Activated CD4-positive, alpha-beta T cell treated with anti-CD3 and anti-CD28 coated beads for 1 hour (primary cell): ENCODE results near the gene LIMS1.
"Not testable (repeated sequence)": the region's sequence is repeated elsewhere in the genome, so short reads cannot be mapped to it uniquely, and the experiment has no call there.

Experiments used
- DNase-seq: peaks from one replicate; pipeline ENCODE4 v3.0.0-alpha.2; 2020

Gene LIMS1

DNA sequence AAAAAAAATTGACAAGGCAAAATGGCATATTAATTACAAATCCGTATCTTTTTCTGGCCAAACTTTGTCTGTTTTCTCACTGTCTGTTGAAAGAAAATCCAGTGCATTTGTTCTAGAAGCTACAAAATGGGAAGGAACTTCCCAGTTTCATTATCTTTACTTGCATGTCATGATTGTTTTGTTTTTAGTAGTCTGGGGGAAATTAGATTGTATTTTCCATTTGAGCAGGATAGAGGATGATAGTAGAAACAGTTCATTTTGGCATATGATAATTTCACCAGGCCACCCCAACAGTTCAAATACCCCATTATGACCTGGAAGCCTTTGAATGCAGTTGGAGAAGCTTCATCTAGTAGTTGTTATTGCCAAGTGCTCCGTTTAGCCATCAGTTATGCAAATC is 107.5 kb downstream of the LIMS1 start:
- no peak for DNase-seq

DNA sequence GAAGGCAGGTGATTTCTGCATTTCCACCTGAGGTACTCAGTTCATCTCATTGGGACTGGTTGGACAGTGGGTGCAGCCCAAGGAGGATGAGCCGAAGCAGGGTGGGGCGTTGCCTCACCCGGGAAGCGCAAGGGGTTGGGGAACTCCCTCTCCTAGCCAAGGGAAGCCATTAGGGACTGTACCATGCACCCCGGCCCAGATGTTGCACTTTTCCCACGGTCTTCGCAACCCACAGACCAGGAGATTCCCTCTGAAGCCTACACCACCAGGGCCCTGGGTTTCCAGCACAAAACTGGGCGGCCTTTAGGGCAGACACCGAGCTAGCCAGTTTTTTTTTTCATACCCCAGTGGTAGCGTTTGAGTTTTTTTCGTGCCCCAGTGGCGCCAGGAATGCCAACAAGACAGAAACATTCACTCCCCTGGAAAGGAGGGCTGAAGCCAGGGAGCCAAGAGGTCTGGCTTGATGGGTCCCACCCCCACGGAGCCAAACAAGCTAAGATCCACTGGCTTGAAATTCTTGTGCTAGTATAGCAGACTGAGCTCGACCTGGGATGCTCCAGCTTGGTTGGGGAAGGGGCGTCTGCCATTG is 109.1 kb downstream of the LIMS1 start:
- no peak for DNase-seq

DNA sequence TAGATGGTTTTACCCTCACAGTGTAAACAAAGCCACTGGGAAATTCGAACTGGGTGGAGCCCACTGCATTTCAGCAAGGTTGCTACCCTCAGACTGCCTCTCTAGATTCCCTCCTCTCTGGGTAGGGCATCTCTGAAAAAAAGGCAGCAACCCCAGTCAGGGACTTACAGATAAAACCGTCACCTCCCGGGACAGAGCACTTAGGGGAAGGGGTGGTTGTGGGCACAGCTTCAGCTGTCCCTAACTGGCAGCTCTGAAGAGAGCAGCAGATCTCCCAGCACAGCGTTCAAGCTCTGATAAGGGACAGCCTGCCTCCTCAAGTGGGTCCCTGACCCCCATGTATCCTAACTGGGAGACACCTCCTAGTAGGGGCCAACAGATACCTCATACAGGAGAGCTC is 109.6 kb downstream of the LIMS1 start:
- not testable (repeated sequence) for DNase-seq

DNA sequence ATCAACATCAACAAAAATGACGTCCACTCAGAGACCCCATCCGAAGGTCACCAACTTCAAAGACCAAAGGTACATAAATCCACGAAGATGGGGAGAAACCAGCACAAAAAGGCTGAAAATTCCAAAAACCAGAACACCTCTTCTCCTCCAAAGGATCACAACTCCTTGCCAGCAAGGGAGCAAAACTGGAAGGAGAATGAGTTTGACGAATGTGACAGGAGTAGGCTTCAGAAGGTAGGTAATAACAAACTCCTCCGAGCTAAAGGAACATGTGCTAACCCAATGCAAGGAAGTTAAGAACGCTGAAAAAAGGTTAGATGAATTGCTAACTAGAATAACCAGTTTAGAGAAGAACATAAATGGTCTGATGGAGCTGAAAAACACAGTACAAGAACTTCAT is 110.2 kb downstream of the LIMS1 start:
- not testable (repeated sequence) for DNase-seq

DNA sequence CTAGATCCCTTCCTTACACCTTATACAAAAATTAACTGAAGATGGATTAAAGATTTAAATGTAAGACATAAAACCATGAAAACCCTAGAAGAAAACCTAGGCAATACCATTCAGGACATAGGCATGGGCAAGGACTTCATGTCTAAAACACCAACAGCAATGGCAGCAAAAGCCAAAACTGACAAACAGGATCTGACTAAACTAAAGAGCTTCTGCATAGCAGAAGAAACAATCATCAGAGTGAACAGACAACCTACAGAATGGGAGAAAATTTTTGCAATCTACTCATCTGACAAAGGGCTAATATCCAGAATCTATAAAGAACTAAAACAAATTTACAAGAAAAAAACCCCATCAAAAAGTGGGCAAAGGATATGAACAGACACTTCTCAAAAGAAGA is 114.5 kb downstream of the LIMS1 start:
- DNase-seq: not testable (repeated sequence)

DNA sequence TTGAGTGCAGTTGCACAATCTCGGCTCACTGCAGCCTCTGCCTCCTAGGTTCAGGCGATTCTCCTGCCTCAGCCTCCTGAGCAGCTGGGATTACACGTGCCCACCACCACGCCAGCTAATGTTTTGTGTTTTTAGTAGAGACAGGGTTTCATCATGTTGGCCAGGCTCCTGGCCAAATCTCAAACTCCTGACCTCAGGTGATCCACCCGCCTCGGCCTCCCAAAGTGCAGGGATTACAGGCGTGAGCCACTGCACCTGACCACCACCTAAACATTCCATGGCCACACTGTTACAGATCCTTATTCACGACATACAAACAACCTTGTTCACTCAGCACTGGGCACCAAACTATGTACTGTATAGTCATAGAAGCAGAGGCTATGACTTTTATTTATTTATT is 116.2 kb downstream of the LIMS1 start:
- not testable (repeated sequence) for DNase-seq

DNA sequence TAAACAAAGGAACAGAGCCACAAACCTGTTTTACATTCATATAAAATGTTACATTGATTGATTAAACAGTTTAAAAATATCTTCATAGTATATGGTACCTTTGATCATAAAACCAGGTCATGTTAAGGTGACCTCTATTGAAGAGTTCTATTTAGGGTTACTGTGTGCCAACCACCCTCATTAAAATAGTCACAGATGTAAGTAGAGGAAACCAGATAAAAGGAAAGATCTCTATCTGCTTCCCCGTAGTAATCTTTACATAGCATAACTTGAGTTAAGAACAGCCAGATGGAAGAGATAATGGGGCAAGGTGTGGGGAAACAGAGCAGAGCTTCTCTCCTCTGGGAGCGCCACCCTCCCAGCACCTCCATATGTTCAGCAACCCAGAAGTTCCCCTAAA is 117.2 kb downstream of the LIMS1 start:
- DNase-seq: not testable (repeated sequence)

DNA sequence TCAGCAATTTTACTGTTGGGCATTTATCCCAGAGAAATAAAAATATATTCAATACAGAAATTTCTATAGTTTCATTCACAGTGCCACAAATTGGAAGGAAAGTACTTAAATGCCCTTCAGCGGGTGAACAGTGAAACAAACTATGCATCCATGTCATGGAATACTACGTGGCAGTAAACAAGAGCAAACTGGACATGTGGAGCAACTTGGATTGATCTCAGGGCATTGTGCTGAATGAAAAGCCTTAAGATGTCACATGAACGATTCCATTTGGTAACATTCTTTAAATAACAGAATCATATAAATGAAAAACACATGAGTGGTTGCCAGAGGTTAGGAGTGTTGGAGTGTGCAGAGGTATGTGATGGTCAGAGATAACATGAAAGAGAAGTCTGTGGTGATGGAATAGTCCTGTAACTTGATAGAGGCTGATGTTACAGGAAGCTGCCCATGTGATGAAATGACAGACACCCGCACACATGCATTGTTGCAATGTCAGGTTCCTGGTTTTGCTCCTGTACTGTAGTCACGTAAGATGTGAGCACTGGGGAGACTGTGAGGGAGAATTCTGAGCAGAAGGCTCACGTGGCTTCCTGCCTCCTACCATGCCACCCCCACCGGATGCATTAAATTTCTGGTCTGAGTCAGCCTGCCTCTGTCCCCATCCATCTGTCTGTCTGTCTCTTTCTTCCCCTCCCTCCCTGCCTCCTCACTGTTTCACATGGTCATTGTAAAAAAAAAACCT is 118.1 kb downstream of the LIMS1 start:
- not testable (repeated sequence) for DNase-seq

DNA sequence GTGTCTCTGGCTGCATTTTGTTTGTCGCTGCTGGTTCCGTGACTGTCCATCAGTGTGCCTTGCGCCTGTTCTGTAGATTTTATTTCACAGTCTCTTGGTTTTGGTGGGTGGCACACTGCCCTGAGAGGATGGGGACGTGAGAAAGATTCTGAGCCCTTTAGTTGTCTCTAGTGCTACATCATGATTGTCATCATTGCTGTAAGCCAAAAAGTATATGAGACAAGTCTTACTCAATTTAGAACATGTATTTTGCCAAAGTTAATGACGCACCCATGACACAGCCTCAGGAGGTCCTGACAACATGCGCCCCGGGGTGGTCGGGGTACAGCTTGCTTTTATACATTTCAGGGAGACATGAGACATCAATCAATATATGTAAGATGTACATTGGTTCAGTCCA is 119.2 kb downstream of the LIMS1 start:
- DNase-seq: not testable (repeated sequence)

DNA sequence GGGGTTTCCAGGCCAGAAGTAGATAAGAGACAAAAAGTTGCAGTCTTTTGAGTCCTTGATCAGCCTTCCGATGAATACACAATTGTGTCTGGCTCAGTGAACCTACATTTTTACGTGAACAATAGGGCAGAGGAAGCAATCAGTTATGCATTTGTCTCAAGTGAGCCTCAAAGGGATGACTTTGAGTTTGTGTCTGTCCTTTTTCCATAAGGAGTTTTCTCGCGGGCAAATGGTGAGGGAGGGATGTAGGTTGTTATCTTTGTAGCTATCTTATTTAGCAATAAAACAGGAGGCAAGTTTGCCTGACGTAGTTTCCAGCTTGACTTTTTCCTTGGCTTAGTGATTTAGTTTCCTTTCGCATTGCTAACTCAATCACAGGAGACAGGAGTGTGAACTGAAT is 119.6 kb downstream of the LIMS1 start:
- not testable (repeated sequence) for DNase-seq

DNA sequence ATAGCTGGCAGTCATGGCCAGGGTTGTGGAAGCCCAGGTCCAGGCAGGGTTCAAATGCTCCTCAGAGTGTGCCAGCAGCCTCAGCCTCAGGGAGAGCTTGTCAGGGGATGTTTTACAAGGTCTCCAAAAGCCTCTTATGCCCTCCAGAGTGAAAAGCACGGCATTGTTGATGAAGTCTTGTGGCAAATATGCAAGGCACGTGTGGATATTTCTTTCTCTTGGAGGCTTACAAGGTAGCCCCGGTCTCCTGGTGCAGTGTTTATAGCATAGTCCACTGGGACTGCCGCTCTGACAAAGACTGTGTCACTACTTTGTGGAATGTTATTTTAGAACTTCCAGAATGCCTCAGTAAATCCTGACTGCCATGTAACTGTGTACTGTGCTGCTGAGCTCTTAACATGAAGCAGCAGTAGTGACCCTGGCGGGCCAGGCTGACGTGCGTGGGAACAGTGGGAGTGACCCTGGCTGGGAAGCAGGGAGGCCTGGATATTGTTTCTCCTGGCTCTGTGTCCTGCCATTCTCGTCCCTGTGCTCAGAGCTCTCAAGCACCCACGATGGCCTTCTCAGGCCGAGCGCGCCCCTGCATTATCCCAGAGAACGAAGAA is 120.4 kb downstream of the LIMS1 start:
- not testable (repeated sequence) for DNase-seq

DNA sequence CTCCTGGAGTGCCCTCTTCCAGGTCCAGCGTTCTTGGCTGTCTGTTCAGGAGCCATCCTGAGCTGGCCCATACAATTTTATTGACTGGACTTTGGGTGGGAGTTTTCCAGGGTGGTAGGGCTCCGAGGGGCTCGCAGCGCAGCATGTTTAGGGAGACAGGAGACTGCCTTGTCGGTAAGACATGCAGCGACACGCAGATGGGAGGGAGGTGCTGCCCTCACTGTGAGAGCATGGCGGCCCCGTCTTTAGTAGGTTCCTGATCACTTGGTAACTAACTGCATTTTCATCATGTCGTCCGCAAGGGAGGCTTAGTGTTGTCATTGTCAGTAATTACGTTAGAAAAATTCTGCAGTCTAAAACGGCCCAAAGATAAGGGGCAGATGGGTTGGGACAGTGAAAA is 121.0 kb downstream of the LIMS1 start:
- not testable (repeated sequence) for DNase-seq

DNA sequence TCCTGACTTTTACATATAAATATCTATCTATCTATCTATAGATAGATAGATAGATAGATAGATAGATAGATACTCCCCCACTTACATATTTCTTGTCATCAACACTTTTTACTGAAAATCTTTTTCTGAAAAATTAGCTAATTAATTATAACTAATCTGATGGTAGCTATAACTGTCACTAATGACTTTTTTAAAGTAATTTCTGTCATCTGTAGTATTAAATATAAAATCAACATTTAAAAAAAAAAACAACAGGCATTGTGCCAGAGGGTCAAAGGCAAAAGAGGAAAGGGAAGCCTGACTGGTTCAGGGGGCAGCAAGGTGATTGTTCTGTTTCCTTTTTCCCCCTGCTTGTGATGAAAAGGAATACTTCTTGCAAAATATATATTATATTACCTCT is 122.0 kb downstream of the LIMS1 start:
- DNase-seq: not testable (repeated sequence)

DNA sequence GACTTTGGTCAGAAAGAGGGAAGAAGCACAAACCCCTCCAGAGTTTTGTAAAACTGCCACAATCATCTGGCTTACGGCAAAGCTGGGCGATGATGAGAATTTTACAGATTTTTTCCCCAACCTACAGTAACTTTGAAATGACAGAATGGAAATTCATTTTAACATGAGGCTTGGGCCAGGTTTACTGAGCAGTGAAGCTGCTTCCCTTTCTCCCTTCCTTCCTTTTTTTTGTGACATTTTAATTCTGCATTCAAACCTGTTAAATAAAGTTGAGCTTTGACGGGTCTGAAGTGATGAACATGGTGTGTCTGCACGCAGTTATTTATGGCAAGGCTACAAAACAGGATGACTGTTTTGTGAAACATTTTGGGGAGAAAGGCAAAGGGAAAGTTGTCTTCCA is 123.2 kb downstream of the LIMS1 start:
- not testable (repeated sequence) for DNase-seq

DNA sequence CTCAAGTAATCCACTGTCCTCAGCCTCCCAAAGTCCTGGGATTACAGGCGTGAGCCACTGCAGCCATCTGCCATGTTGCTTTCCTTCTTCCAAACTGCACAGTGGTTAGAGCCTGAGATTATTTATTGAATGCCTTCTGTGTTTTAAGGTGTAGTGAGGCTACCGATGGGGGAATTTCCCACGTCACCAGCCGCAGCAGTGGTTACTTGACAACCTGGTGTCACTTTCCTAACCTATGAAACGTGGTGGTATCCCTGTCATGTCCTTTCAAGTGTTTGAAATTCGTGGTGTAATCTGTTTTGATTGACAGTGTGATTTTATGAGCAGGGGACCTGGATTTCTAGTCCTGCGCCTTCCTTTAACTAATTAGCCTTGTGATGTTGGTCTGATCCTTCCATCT is 124.3 kb downstream of the LIMS1 start:
- not testable (repeated sequence) for DNase-seq

DNA sequence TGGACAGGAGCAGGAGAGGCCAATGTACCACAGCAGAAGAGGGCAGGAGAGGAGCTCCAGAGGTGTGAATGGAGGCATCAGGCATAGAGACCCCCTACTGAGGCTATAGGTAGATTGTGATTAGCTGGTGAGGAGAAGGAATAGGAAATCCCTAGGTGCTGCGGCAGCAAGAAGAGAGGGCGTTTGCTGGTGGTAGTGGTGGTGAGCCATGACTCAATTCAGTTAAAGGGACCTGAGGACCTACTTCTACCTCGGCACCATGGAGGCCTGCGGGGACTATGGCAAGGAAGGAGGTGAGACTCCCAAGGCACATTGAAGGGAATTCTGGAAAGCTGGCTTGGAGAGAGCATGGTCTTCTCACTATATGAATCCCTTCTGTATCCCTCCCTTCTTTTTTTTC is 127.2 kb downstream of the LIMS1 start:
- not testable (repeated sequence) for DNase-seq

DNA sequence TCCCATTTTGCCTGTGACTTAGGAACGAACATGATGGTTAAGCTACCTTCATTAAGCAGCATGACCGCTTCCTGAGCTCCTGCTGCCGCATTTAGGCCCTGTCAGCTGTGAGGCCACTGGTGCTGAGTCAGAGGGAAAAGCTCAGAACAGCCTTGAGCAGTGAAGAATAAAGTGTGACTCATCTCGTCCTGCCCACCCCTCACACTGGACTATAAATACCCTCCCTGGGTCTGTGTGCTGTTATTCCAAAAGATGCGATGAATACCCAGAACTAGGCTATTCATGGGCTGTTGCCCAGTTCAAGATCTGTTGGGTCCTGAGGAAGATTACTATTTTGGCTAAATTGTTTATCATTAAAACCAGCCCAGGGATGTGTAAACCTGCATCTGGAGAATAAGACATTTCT is 127.9 kb downstream of the LIMS1 start:
- DNase-seq: not testable (repeated sequence)

DNA sequence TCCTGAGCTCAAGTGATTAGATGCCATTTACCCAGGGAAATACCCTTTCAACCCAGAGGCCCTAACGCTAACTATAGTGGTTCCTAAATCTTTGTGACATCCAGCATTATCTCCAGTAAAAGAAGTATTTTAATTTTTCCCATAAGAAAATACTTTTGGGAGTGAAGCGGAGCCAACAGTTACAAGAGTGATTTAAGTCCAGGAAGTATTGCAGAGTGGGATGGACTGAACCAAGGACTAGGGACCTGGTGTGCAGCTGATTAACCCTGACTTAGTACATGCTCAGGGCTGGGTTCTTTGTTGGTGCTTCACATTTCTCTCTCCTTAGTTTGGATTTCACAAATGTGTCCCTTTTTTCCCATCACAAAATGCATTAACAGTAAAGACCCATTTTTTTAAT is 129.1 kb downstream of the LIMS1 start:
- not testable (repeated sequence) for DNase-seq

DNA sequence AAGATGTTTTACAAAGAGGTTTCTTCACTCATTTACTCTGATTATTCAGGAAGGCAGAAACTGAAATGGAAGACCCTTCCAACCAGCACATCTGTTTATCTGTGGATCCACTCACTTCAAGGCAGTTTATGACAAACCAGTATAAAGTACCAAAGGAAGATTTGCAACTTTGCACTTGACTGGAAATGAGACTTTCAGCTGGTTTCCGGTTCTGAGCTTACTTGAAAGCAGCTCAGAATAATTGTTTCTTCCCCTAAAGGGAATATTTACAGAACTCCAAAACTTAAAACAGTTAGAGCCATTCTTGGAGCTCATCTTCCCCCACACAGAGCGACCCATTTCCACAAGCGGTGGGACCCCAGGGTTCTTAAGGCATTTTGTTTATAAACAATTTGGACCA is 129.8 kb downstream of the LIMS1 start:
- DNase-seq: not testable (repeated sequence)

DNA sequence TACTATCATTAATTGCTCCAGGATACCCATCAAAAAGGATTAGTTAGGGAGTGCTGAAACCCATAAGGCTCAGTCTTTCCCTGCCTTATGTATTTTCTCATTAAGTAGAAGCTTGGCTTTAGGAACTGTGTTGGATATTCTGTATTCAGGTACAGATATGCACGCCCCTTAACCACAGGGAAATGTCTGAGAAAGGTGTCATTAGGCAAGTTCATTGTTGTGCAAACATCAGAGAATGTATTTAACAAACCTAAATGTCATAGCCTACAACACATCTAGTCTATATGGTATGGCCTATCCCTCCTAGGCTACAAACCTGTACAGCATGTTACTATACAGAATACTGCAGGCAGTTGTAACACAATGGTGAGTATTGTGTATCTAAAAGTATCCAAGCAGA is 130.7 kb downstream of the LIMS1 start:
- DNase-seq: not testable (repeated sequence)

DNA sequence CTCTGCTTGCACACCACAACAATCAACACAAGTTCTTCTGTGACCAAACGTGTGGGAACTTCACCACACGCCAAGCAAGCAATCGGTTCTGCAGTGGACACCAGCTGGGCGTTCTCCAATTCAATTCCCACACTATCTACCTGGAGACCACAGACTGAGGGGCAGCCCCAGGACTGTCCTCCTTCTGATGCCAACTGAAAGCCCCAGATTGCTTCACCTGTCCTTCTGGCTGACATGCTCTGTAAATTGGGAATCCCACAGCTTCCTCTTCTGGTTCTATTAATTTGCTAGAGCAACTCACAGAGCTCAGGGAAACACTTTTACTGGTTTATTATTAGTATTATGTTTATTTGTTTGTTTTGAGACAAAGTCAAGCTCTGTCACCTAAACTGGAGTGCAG is 131.7 kb downstream of the LIMS1 start:
- not testable (repeated sequence) for DNase-seq

DNA sequence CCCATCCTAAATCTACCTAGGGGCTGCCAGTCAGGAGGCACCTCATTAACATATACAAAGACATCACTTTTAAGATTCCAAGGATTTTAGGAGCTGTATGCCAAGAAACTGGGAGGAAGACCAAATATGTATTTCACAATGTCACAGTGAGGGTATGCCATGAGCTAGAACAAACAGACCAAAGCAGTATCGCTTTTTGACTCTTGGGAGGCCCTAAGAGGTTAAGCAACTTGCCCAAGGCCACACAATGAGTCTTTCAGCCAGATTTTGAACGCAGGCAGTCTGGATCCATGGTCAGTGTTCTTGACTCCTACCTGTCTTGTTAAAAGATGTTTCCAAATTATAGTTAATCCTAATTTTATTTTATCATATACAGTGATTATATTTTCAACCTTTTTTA is 132.9 kb downstream of the LIMS1 start:
- DNase-seq: not testable (repeated sequence)

DNA sequence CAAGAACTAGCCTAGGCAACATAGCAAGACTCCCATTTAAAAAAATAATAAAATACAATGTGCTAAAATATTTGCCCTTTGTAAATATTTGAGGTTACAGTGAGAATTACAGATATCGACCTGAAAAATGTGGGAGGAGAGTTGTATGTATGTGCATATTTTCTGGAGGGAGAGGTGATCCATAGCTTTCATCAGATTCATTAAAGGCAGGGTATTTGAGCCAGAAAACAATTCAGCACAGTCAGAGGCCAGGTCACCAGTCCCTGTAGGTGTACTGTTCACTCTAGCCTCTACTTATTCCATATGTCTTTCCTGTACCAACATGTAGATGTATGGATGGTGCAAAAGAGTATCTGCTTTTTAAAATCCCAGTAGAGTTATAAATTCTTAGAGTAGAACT is 136.0 kb downstream of the LIMS1 start:
- not testable (repeated sequence) for DNase-seq

DNA sequence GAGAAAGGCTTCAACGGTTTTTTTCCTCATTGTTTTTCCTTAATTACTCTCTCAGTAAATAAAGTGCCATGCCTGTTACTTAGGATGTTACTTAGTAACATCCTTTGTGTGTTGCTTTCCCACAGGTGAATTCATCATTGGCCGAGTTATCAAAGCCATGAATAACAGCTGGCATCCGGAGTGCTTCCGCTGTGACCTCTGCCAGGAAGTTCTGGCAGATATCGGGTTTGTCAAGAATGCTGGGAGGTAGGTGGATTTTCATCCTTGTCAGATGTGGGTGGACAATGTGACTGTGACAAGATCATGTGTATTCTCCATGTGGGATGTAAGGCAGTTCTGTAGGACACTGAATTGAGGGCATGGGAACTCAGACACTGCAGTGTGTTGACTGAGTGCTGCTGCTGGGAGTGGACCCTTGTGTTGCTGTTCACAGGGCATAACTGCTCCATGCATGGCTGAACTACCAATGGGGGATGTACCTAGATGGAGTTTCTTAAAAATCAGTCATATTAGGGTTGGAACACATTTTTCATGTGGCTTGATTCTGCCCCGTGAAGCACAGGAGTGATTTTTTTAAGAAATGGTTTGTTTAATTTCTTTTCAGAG is 138.0 kb downstream of the LIMS1 start:
- DNase-seq: not testable (repeated sequence)
